Measurements from ENCODE around the gene HUNK.

Gene HUNK

DNA sequence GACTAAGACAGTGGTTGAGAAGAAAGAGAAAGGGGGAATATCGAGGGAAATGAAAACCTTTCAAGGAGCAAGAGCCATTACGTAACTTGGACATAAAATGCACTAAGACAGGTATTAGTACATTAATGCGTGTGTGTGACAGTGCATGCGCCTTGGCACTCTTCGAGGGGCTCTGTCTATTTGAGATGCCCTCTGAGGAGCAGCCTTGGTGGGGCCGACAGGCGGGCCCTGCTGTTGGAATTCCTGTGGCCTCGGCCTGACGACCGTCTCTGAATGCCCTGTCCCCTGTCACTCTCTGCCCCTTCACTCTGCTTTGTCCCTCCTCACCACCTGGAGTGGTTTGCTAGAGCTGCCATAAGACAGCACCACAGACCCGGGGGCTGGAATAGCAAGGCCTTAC lies 12.3 kb downstream of the HUNK start:
- no peak overlapping the region for H3K4me2 ChIP-seq (ENCODE audit: low read depth, low read length)
- no peak overlapping the region for H2AFZ ChIP-seq (ENCODE audit: low read length)
- H3K4me3 ChIP-seq (ENCODE audit: low read length): no peak overlapping the region
- no peaks in the 10 kb centered on the region for H3K27me3 ChIP-seq (replicated peaks; ENCODE audit: insufficient read depth, low read length)
- H3K79me2 ChIP-seq (ENCODE audit: low read length): peaks cover 9% of the 10 kb centered on the region; the same call in 1 of the 2 replicates
- no peaks in the 10 kb centered on the region for H3K9me2 ChIP-seq (replicated peaks; ENCODE audit: insufficient read depth, low read length)
- H3K27ac ChIP-seq (ENCODE audit: low read length): no peak overlapping the region
- H3K9ac ChIP-seq (ENCODE audit: low read length): no peak overlapping the region
- no peaks in the 10 kb centered on the region for H4K20me1 ChIP-seq (ENCODE audit: insufficient read depth, low read length)
- H3K9me3 ChIP-seq (replicated peaks; ENCODE audit: insufficient read depth, low read length): no peaks in the 10 kb centered on the region
- H3F3A ChIP-seq (ENCODE audit: insufficient read depth, low read length): no peaks in the 10 kb centered on the region
- no peak for TF ChIP-seq EZH2phosphoT487 (IDR thresholded peaks at IDR 0.05; ENCODE audit: low read length)
- TF ChIP-seq, protein P1, sequence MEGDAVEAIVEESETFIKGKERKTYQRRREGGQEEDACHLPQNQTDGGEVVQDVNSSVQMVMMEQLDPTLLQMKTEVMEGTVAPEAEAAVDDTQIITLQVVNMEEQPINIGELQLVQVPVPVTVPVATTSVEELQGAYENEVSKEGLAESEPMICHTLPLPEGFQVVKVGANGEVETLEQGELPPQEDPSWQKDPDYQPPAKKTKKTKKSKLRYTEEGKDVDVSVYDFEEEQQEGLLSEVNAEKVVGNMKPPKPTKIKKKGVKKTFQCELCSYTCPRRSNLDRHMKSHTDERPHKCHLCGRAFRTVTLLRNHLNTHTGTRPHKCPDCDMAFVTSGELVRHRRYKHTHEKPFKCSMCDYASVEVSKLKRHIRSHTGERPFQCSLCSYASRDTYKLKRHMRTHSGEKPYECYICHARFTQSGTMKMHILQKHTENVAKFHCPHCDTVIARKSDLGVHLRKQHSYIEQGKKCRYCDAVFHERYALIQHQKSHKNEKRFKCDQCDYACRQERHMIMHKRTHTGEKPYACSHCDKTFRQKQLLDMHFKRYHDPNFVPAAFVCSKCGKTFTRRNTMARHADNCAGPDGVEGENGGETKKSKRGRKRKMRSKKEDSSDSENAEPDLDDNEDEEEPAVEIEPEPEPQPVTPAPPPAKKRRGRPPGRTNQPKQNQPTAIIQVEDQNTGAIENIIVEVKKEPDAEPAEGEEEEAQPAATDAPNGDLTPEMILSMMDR (IDR thresholded peaks at IDR 0.05; ENCODE audit: low read length): no peak
- no peak for TF ChIP-seq EZH2 (optimal IDR thresholded peaks at IDR 0.05; ENCODE audit: low read depth, low read length)
- no peak for DNase-seq
- H3K4me1 ChIP-seq (ENCODE audit: low read length): no peaks in the 10 kb centered on the region
- no peaks in the 10 kb centered on the region for H3K36me3 ChIP-seq (replicated peaks; ENCODE audit: insufficient read depth, low read length)

DNA sequence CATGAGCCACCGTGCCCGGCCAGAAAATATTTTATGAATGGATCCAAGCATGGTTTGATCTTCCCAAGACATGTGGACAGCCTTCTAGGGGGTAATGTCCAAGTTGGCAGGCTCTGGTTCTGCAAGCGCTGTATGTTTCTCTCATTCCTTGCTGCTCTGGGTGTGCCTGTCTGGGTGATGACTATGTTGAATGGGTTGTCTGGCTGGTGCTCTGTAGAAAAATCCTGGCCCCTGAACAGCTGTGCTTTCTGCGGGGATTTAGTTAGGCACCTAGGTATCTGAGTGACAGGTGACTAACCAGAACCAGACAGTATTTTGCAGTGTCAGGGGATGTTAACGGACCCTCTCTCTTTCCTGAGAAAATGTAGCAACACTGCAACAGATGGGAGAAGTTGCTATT lies 14.1 kb downstream of the HUNK start:
- no peak for DNase-seq
- Histone ChIP-seq H3K4me1 (ENCODE audit: low read length) (no peaks in the 10 kb centered on the region), H2AFZ (ENCODE audit: low read length) (no peak overlapping the region), H3K79me2 (ENCODE audit: low read length) (no peaks in the 10 kb centered on the region), H3K4me2 (ENCODE audit: low read depth, low read length) (no peak overlapping the region), H3K4me3 (ENCODE audit: low read length) (no peak overlapping the region), H3K27me3 (replicated peaks; ENCODE audit: insufficient read depth, low read length) (no peaks in the 10 kb centered on the region), H4K20me1 (ENCODE audit: insufficient read depth, low read length) (no peaks in the 10 kb centered on the region), H3K9ac (ENCODE audit: low read length) (no peak overlapping the region), H3K27ac (ENCODE audit: low read length) (no peak overlapping the region), H3K9me3 (replicated peaks; ENCODE audit: insufficient read depth, low read length) (no peaks in the 10 kb centered on the region), H3F3A (ENCODE audit: insufficient read depth, low read length) (no peaks in the 10 kb centered on the region), H3K36me3 (replicated peaks; ENCODE audit: insufficient read depth, low read length) (no peaks in the 10 kb centered on the region), H3K9me2 (replicated peaks; ENCODE audit: insufficient read depth, low read length) (no peaks in the 10 kb centered on the region)
- TF ChIP-seq EZH2 (optimal IDR thresholded peaks at IDR 0.05; ENCODE audit: low read depth, low read length) (no peak), EZH2phosphoT487 (IDR thresholded peaks at IDR 0.05; ENCODE audit: low read length) (no peak)
- TF ChIP-seq, protein P1 (IDR thresholded peaks at IDR 0.05; ENCODE audit: low read length): no peak

DNA sequence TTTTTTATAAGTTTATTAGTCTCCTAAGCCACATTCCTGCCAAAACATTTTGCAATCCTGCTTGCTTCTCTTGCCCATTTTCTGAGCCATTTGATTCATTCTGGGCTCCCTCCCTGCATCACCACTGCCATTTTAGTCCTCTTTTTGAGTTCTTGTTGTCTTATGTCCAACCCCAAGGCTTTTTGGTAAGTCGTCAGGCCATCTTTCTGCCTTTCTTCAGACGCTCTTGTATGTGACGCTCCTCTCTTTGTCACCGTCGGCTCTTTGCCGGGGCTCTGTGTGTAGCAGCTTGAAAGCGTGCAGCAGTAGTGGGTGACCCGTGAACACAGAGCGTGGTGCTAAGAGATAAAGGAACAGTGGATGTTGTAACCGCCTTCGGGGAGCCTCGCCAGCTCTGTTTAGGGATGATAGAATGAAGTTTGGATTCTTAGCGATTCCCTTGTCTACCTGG lies 14.6 kb downstream of the HUNK start:
- Histone ChIP-seq H2AFZ (ENCODE audit: low read length) (no peak overlapping the region), H3K9ac (ENCODE audit: low read length) (no peak overlapping the region), H3K4me1 (ENCODE audit: low read length) (no peaks in the 10 kb centered on the region), H4K20me1 (ENCODE audit: insufficient read depth, low read length) (no peaks in the 10 kb centered on the region), H3K36me3 (replicated peaks; ENCODE audit: insufficient read depth, low read length) (no peaks in the 10 kb centered on the region), H3K4me2 (ENCODE audit: low read depth, low read length) (no peak overlapping the region), H3K79me2 (ENCODE audit: low read length) (no peaks in the 10 kb centered on the region), H3K9me3 (replicated peaks; ENCODE audit: insufficient read depth, low read length) (no peaks in the 10 kb centered on the region), H3K27ac (ENCODE audit: low read length) (no peak overlapping the region), H3K4me3 (ENCODE audit: low read length) (no peak overlapping the region), H3F3A (ENCODE audit: insufficient read depth, low read length) (no peaks in the 10 kb centered on the region), H3K27me3 (replicated peaks; ENCODE audit: insufficient read depth, low read length) (no peaks in the 10 kb centered on the region), H3K9me2 (replicated peaks; ENCODE audit: insufficient read depth, low read length) (no peaks in the 10 kb centered on the region)
- TF ChIP-seq EZH2phosphoT487 (IDR thresholded peaks at IDR 0.05; ENCODE audit: low read length): no peak
- TF ChIP-seq EZH2 (optimal IDR thresholded peaks at IDR 0.05; ENCODE audit: low read depth, low read length): no peak
- TF ChIP-seq, protein P1 (IDR thresholded peaks at IDR 0.05; ENCODE audit: low read length): no peak
- no peak for DNase-seq

Measured in MM.1S (cell line).